ENCODE data around the gene STX16. TPM values are rescaled to one million over a fixed set of nuclear protein-coding genes. Genes with fewer than 3 reads are reported as not detected.
A peak's percentile ranks its signal among the peaks of the same experiment; 100 is the strongest.

The STX16 gene
- total RNA-seq, 1 experiment from 2014 or later, result 86.0 TPM

GRCh38 chr20:58634521-58635278 lies 16.4 kb upstream of the STX16 start:
- Mint-ChIP-seq H3K9me3 (ENCODE audit: low read depth, unreplicated experiment) (no peaks in the 10 kb centered on the region), H3K27me3 (ENCODE audit: unreplicated experiment) (peaks cover 87% of the 10 kb centered on the region), H3K4me1 (ENCODE audit: low read depth, unreplicated experiment) (peaks cover 9% of the 10 kb centered on the region), H3K4me3 (ENCODE audit: low read depth, unreplicated experiment) (no peak overlapping the region), H3K27ac (ENCODE audit: unreplicated experiment) (no peak overlapping the region), H3K36me3 (ENCODE audit: insufficient read depth, unreplicated experiment) (no peaks in the 10 kb centered on the region)
- no peak for DNase-seq
- CTCF ChIA-PET, result interaction anchor here (0.5 kb wide), 1 partner anchor 17 kb away, joined by 3 read pairs; no protein-coding TSS in a partner anchor
- intact Hi-C loops (cut with micrococcal nuclease; ENCODE audit: unreplicated experiment), result no loop called here
- no TSS peak for BruUV-seq (replicated peaks)
- TF ChIP-seq CTCF (IDR thresholded peaks at IDR 0.05; ENCODE audit: unreplicated experiment), result no peak

- Mint-ChIP-seq H3K9me3 (ENCODE audit: low read depth, unreplicated experiment) (no peaks in the 10 kb centered on the region), H3K36me3 (ENCODE audit: insufficient read depth, unreplicated experiment) (no peaks in the 10 kb centered on the region), H3K4me3 (ENCODE audit: low read depth, unreplicated experiment) (no peak overlapping the region), H3K27ac (ENCODE audit: unreplicated experiment) (no peak overlapping the region), H3K27me3 (ENCODE audit: unreplicated experiment) (peaks cover 91% of the 10 kb centered on the region), H3K4me1 (ENCODE audit: low read depth, unreplicated experiment) (peaks cover 4% of the 10 kb centered on the region)
- no peak for TF ChIP-seq CTCF (IDR thresholded peaks at IDR 0.05; ENCODE audit: unreplicated experiment)
- intact Hi-C loops (cut with micrococcal nuclease; ENCODE audit: unreplicated experiment), result no loop called here
- no TSS peak for BruUV-seq (replicated peaks)
- CTCF ChIA-PET, result no interaction called here
- no peak for DNase-seq
These were observed 15.8 kb upstream of the STX16 start for GRCh38 chr20:58635279-58635665.

- intact Hi-C loops (cut with micrococcal nuclease; ENCODE audit: unreplicated experiment), result no loop called here
- Mint-ChIP-seq H3K27ac (ENCODE audit: unreplicated experiment) (no peak overlapping the region), H3K4me3 (ENCODE audit: low read depth, unreplicated experiment) (no peak overlapping the region), H3K4me1 (ENCODE audit: low read depth, unreplicated experiment) (peaks cover 7% of the 10 kb centered on the region), H3K27me3 (ENCODE audit: unreplicated experiment) (peaks cover 92% of the 10 kb centered on the region), H3K9me3 (ENCODE audit: low read depth, unreplicated experiment) (no peaks in the 10 kb centered on the region), H3K36me3 (ENCODE audit: insufficient read depth, unreplicated experiment) (no peaks in the 10 kb centered on the region)
- no TSS peak for BruUV-seq (replicated peaks)
- CTCF ChIA-PET, result interaction anchor here (1.3 kb wide), 2 partner anchors 10 to 155 kb away, joined by 4 read pairs; no protein-coding TSS in a partner anchor
- no peak for DNase-seq
- TF ChIP-seq CTCF (IDR thresholded peaks at IDR 0.05; ENCODE audit: unreplicated experiment), result no peak
These were observed 14.6 kb upstream of the STX16 start for GRCh38 chr20:58636396-58636982.

GRCh38 chr20:58636983-58637421 lies 14.1 kb upstream of the STX16 start:
- H3K36me3 Mint-ChIP-seq (ENCODE audit: insufficient read depth, unreplicated experiment), result no peaks in the 10 kb centered on the region
- H3K4me1 Mint-ChIP-seq (ENCODE audit: low read depth, unreplicated experiment), result peaks cover 7% of the 10 kb centered on the region
- intact Hi-C loops (cut with micrococcal nuclease; ENCODE audit: unreplicated experiment), result no loop called here
- BruUV-seq (replicated peaks), result no TSS peak
- peaks cover 97% of the 10 kb centered on the region for H3K27me3 Mint-ChIP-seq (ENCODE audit: unreplicated experiment)
- CTCF ChIA-PET, result interaction anchor here (1.3 kb wide), 2 partner anchors 11 to 155 kb away, joined by 4 read pairs; no protein-coding TSS in a partner anchor
- H3K9me3 Mint-ChIP-seq (ENCODE audit: low read depth, unreplicated experiment), result no peaks in the 10 kb centered on the region
- H3K27ac Mint-ChIP-seq (ENCODE audit: unreplicated experiment), result no peak overlapping the region
- peak; percentile 21 for TF ChIP-seq CTCF (IDR thresholded peaks at IDR 0.05; ENCODE audit: unreplicated experiment)
- H3K4me3 Mint-ChIP-seq (ENCODE audit: low read depth, unreplicated experiment), result no peak overlapping the region
- no peak for DNase-seq
